WTC11 (cell line): Measurements from ENCODE around the gene PRSS56. TPM values are rescaled to one million over a fixed set of nuclear protein-coding genes. Genes with fewer than 3 reads are reported as not detected.

ENCODE experiments used
- ATAC-seq: fragments of 200-7000 bp; cut with Tn5 transposase; 2 replicates; pipeline ENCODE4 v1.10.0; 2021; ENCODE audit warnings: mild to moderate bottlenecking, moderate library complexity
- CTCF ChIA-PET: fragments of 300-600 bp; sonication (Branson Sonifier 250); formaldehyde crosslinking; loops from one replicate; lab custom pipeline; 2021; ENCODE audit warnings: antibody characterized with exemption; lab: Charles Lee
- POLR2A ChIA-PET: fragments of 350-600 bp; sonication (Branson Sonifier 250); formaldehyde crosslinking; loops from one replicate; lab custom pipeline; 2021; ENCODE audit warnings: antibody characterized with exemption; lab: Charles Lee
- DNase-seq: peaks from one replicate; pipeline ENCODE4 v3.0.0; 2021; ENCODE audit warnings: low spot score
- H3K27ac Mint-ChIP-seq: 2 replicates; pipeline ENCODE4 v1.8.0; 2021; ENCODE audit warnings: mixed read lengths
- H3K27me3 Mint-ChIP-seq: 2 replicates; pipeline ENCODE4 v1.8.0; 2021; ENCODE audit warnings: low read depth, mild to moderate bottlenecking, moderate library complexity, mixed read lengths
- H3K36me3 Mint-ChIP-seq: 2 replicates; pipeline ENCODE4 v1.8.0; 2021; ENCODE audit warnings: mixed read lengths
- H3K4me1 Mint-ChIP-seq: 2 replicates; pipeline ENCODE4 v1.8.0; 2022; ENCODE audit warnings: mixed read lengths
- H3K4me3 Mint-ChIP-seq: 2 replicates; pipeline ENCODE4 v1.8.0; 2021; ENCODE audit warnings: mild to moderate bottlenecking, moderate library complexity, mixed read lengths
- H3K9me3 Mint-ChIP-seq: 2 replicates; pipeline ENCODE4 v1.8.0; 2021; ENCODE audit warnings: mixed read lengths
- ATF1 ChIP-seq: sonication (generic); formaldehyde crosslinking; IDR thresholded peaks from 2 replicates; pipeline ENCODE4 v1.8.1; 2023; ENCODE audit warnings: mild to moderate bottlenecking, moderate library complexity, missing genetic modification reagents
- CREM ChIP-seq: sonication (generic); formaldehyde crosslinking; IDR thresholded peaks from 2 replicates; pipeline ENCODE4 v1.8.1; 2022; ENCODE audit warnings: mild to moderate bottlenecking, missing genetic modification reagents, moderate library complexity
- ESRRA ChIP-seq: sonication (generic); formaldehyde crosslinking; IDR thresholded peaks from 2 replicates; pipeline ENCODE4 v1.8.1; 2022; ENCODE audit warnings: mild to moderate bottlenecking, missing genetic modification reagents, borderline replicate concordance
- FOXP4 ChIP-seq: sonication (generic); formaldehyde crosslinking; IDR thresholded peaks from 2 replicates; pipeline ENCODE4 v1.8.0; 2022; ENCODE audit warnings: mild to moderate bottlenecking, missing genetic modification reagents
- HMGXB4 ChIP-seq: sonication (generic); formaldehyde crosslinking; IDR thresholded peaks from 2 replicates; pipeline ENCODE4 v1.8.1; 2023; ENCODE audit warnings: mild to moderate bottlenecking, moderate library complexity, missing genetic modification reagents
- NR3C1 ChIP-seq: sonication (generic); formaldehyde crosslinking; conservative IDR thresholded peaks from 2 replicates; pipeline ENCODE4 v1.8.1; 2023; ENCODE audit warnings: low read depth, mild to moderate bottlenecking, missing genetic modification reagents
- TP53 ChIP-seq: sonication (generic); formaldehyde crosslinking; IDR thresholded peaks from 2 replicates; pipeline ENCODE4 v1.8.1; 2023; ENCODE audit warnings: mild to moderate bottlenecking, missing genetic modification reagents
- ZNF219 ChIP-seq: sonication (generic); formaldehyde crosslinking; IDR thresholded peaks from 2 replicates; pipeline ENCODE4 v1.8.0; 2023; ENCODE audit warnings: missing genetic modification reagents, mild to moderate bottlenecking, borderline replicate concordance
- ZNF416 ChIP-seq: fragments of 250-450 bp; sonication (Bioruptor Pico); IDR thresholded peaks from 2 replicates; pipeline ENCODE4 v1.9.0; 2021; ENCODE audit warnings: mild to moderate bottlenecking, inconsistent platforms
- ZNF671 ChIP-seq: fragments of 250-450 bp; sonication (Bioruptor Pico); IDR thresholded peaks from 2 replicates; pipeline ENCODE4 v1.8.0; 2021; ENCODE audit warnings: mild to moderate bottlenecking
- total RNA-seq: library from RNA; stranded (reverse); gene quantifications from 3 replicates; pipeline ENCODE4 v1.2.3, GENCODE V29; 2021
- TF ChIP-seq, protein P1 (sequence below): sonication (generic); formaldehyde crosslinking; conservative IDR thresholded peaks from 2 replicates; pipeline ENCODE4 v1.8.1; 2023; ENCODE audit warnings: mild to moderate bottlenecking, low read depth, missing genetic modification reagents, moderate library complexity
- TF ChIP-seq, protein P2 (sequence below): sonication (generic); formaldehyde crosslinking; IDR thresholded peaks from 2 replicates; pipeline ENCODE4 v1.8.0; 2023; ENCODE audit warnings: missing genetic modification reagents
- TF ChIP-seq, protein P3 (sequence below): sonication (generic); formaldehyde crosslinking; IDR thresholded peaks from 2 replicates; pipeline ENCODE4 v1.8.1; 2022; ENCODE audit warnings: missing genetic modification reagents, borderline replicate concordance
- TF ChIP-seq, protein P4 (sequence below): fragments of 250-450 bp; sonication (Bioruptor Pico); IDR thresholded peaks from 2 replicates; pipeline ENCODE4 v2.1.2; 2022; ENCODE audit warnings: mild to moderate bottlenecking, moderate library complexity

The PRSS56 gene
- total RNA-seq, 1 experiment from 2014 or later: not detected

- TF ChIP-seq, protein P1, sequence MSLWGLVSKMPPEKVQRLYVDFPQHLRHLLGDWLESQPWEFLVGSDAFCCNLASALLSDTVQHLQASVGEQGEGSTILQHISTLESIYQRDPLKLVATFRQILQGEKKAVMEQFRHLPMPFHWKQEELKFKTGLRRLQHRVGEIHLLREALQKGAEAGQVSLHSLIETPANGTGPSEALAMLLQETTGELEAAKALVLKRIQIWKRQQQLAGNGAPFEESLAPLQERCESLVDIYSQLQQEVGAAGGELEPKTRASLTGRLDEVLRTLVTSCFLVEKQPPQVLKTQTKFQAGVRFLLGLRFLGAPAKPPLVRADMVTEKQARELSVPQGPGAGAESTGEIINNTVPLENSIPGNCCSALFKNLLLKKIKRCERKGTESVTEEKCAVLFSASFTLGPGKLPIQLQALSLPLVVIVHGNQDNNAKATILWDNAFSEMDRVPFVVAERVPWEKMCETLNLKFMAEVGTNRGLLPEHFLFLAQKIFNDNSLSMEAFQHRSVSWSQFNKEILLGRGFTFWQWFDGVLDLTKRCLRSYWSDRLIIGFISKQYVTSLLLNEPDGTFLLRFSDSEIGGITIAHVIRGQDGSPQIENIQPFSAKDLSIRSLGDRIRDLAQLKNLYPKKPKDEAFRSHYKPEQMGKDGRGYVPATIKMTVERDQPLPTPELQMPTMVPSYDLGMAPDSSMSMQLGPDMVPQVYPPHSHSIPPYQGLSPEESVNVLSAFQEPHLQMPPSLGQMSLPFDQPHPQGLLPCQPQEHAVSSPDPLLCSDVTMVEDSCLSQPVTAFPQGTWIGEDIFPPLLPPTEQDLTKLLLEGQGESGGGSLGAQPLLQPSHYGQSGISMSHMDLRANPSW (CRISPR knock-in tag): no peak
- TF ChIP-seq CREM: no peak
- TF ChIP-seq TP53 (CRISPR knock-in tag): no peak
- no peak for TF ChIP-seq ZNF219 (CRISPR knock-in tag)
- TF ChIP-seq NR3C1: no peak
- TF ChIP-seq, protein P2, sequence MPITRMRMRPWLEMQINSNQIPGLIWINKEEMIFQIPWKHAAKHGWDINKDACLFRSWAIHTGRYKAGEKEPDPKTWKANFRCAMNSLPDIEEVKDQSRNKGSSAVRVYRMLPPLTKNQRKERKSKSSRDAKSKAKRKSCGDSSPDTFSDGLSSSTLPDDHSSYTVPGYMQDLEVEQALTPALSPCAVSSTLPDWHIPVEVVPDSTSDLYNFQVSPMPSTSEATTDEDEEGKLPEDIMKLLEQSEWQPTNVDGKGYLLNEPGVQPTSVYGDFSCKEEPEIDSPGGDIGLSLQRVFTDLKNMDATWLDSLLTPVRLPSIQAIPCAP (CRISPR knock-in tag): no peak
- no peak for TF ChIP-seq HMGXB4
- TF ChIP-seq, protein P3, sequence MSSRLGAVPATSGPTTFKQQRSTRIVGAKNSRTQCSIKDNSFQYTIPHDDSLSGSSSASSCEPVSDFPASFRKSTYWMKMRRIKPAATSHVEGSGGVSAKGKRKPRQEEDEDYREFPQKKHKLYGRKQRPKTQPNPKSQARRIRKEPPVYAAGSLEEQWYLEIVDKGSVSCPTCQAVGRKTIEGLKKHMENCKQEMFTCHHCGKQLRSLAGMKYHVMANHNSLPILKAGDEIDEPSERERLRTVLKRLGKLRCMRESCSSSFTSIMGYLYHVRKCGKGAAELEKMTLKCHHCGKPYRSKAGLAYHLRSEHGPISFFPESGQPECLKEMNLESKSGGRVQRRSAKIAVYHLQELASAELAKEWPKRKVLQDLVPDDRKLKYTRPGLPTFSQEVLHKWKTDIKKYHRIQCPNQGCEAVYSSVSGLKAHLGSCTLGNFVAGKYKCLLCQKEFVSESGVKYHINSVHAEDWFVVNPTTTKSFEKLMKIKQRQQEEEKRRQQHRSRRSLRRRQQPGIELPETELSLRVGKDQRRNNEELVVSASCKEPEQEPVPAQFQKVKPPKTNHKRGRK (CRISPR knock-in tag): no peak
- TF ChIP-seq ZNF671 (CRISPR knock-in tag): no peak
Observed at GRCh38 chr2:232511336-232511890, 8.8 kb upstream of the PRSS56 start (continued).

- no peak for TF ChIP-seq ZNF416 (CRISPR knock-in tag)
- TF ChIP-seq FOXP4 (CRISPR knock-in tag): no peak
- TF ChIP-seq, protein P4, sequence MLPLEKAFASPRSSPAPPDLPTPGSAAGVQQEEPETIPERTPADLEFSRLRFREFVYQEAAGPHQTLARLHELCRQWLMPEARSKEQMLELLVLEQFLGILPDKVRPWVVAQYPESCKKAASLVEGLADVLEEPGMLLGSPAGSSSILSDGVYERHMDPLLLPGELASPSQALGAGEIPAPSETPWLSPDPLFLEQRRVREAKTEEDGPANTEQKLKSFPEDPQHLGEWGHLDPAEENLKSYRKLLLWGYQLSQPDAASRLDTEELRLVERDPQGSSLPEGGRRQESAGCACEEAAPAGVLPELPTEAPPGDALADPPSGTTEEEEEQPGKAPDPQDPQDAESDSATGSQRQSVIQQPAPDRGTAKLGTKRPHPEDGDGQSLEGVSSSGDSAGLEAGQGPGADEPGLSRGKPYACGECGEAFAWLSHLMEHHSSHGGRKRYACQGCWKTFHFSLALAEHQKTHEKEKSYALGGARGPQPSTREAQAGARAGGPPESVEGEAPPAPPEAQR: no peak
- no peak for TF ChIP-seq ESRRA (CRISPR knock-in tag)
- no peak for TF ChIP-seq ATF1
- no peaks in the 10 kb centered on the region; the same call in 1 of the 2 replicates for H3K27me3 Mint-ChIP-seq
- ChIA-PET CTCF (interaction anchor here (0.8 to 6.9 kb wide), 6 partner anchors 10 to 147 kb away, joined by 3 to 73 read pairs (median 4); partner anchors contain the start of gene PRSS56), POLR2A (no interaction called here)
- H3K4me3 Mint-ChIP-seq: no peak overlapping the region
- peak; percentile 20; the same call in 1 of the 2 replicates for ATAC-seq
- no peaks in the 10 kb centered on the region for H3K36me3 Mint-ChIP-seq
- H3K27ac Mint-ChIP-seq: no peak overlapping the region
- H3K9me3 Mint-ChIP-seq: no peaks in the 10 kb centered on the region
- DNase-seq: no peak
- H3K4me1 Mint-ChIP-seq: peaks cover 7% of the 10 kb centered on the region; the same call in 1 of the 2 replicates
Observed at GRCh38 chr2:232512602-232513001, 7.6 kb upstream of the PRSS56 start.
